ENCODE data around the gene PEPD.

The PEPD gene

GRCh38 chr19:33362508-33363228 is 158.9 kb downstream of the PEPD start:
- no peak overlapping the region for H3K4me3 ChIP-seq (replicated peaks; ENCODE audit: low read depth, low read length)
- TF ChIP-seq, protein P1, sequence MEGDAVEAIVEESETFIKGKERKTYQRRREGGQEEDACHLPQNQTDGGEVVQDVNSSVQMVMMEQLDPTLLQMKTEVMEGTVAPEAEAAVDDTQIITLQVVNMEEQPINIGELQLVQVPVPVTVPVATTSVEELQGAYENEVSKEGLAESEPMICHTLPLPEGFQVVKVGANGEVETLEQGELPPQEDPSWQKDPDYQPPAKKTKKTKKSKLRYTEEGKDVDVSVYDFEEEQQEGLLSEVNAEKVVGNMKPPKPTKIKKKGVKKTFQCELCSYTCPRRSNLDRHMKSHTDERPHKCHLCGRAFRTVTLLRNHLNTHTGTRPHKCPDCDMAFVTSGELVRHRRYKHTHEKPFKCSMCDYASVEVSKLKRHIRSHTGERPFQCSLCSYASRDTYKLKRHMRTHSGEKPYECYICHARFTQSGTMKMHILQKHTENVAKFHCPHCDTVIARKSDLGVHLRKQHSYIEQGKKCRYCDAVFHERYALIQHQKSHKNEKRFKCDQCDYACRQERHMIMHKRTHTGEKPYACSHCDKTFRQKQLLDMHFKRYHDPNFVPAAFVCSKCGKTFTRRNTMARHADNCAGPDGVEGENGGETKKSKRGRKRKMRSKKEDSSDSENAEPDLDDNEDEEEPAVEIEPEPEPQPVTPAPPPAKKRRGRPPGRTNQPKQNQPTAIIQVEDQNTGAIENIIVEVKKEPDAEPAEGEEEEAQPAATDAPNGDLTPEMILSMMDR (IDR thresholded peaks at IDR 0.05; ENCODE audit: low read depth, low read length, missing control alignments): no peak
- DNase-seq (ENCODE audit: extremely low read depth, low read depth): no peak

DNA sequence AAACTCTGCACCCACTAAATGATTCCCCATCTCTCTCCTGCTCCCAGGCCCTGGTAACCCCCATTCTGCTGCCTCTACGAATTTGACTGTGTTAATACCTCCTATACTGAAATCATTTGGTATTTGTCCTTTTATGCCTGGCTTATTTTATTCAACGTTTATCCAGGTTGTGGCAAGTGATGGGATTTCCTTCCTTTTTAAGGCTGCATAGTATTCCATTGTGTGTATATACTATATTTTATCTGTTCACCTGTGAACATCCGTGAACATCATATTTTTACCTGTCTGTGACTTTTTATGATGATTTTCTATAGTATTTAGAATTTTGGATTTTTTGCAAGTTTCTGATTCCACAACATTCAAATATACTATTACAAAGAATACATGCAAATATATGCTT is 162.0 kb downstream of the PEPD start:
- H3K4me3 ChIP-seq (replicated peaks; ENCODE audit: low read depth, low read length): no peak overlapping the region
- DNase-seq (ENCODE audit: extremely low read depth, low read depth): no peak
- TF ChIP-seq, protein P1 (IDR thresholded peaks at IDR 0.05; ENCODE audit: low read depth, low read length, missing control alignments): no peak

GRCh38 chr19:33358408-33358807 is 163.2 kb downstream of the PEPD start:
- TF ChIP-seq, protein P1 (IDR thresholded peaks at IDR 0.05; ENCODE audit: low read depth, low read length, missing control alignments): no peak
- H3K4me3 ChIP-seq (replicated peaks; ENCODE audit: low read depth, low read length): no peak overlapping the region
- no peak for DNase-seq (ENCODE audit: extremely low read depth, low read depth)

GRCh38 chr19:33357556-33357955 is 164.0 kb downstream of the PEPD start:
- no peak for DNase-seq (ENCODE audit: extremely low read depth, low read depth)
- TF ChIP-seq, protein P1 (IDR thresholded peaks at IDR 0.05; ENCODE audit: low read depth, low read length, missing control alignments): no peak
- no peak overlapping the region for H3K4me3 ChIP-seq (replicated peaks; ENCODE audit: low read depth, low read length)

DNA sequence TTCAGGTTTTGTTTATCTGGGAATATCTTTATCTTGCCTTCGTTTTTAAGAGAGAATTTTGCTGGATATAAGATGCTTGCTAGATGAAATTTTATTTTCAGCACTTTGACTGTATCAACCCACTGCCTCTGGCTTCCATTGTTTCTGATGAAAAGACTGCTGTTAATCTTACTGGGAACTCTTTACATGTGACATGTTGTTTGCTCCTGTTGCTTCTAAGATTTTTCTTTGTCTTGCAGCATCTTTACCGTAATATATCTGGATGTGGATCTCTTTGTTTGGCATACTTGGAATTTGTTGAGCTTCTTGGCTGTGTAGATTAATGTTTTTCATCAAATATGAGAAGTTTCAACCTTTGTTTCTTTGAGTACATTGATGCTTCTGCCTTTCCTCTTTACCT is 166.1 kb downstream of the PEPD start:
- TF ChIP-seq, protein P1 (IDR thresholded peaks at IDR 0.05; ENCODE audit: low read depth, low read length, missing control alignments): no peak
- no peak for DNase-seq (ENCODE audit: extremely low read depth, low read depth)
- H3K4me3 ChIP-seq (replicated peaks; ENCODE audit: low read depth, low read length): no peak overlapping the region

- TF ChIP-seq, protein P1 (IDR thresholded peaks at IDR 0.05; ENCODE audit: low read depth, low read length, missing control alignments): no peak
- DNase-seq (ENCODE audit: extremely low read depth, low read depth): no peak
- H3K4me3 ChIP-seq (replicated peaks; ENCODE audit: low read depth, low read length): no peak overlapping the region
Measured at GRCh38 chr19:33350538-33351309, 170.9 kb downstream of the PEPD start.
